Measurements from ENCODE around the gene DOLPP1.

Gene DOLPP1

DNA sequence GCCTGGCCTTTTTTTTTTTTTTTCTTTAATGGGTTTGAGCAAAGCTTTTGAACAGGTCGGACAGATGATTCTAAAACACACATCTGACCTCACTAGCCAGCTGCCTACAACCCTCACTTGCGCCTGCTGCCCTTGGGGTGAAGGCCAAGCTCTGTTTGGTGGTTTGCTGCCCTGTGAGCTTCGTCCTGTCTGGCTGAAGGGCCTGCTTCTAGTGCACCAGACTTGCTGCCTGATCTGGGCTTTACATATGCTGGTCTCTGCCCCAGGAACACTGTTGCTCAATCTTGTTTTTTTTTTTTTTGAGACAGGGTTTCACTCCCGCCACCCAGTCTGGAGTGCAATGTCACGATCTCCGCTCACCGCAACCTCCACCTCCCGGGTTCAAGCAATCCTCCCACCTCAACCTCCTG lies 16.4 kb upstream of the DOLPP1 start:
- no peak for DNase-seq (ENCODE audit: low read depth in 2 of 3, low spot score in 1 of 3)

- DNase-seq (ENCODE audit: low read depth in 2 of 3, low spot score in 1 of 3) = no peak
Observed at GRCh38 chr9:129068110-129068509, 12.8 kb upstream of the DOLPP1 start.

DNA sequence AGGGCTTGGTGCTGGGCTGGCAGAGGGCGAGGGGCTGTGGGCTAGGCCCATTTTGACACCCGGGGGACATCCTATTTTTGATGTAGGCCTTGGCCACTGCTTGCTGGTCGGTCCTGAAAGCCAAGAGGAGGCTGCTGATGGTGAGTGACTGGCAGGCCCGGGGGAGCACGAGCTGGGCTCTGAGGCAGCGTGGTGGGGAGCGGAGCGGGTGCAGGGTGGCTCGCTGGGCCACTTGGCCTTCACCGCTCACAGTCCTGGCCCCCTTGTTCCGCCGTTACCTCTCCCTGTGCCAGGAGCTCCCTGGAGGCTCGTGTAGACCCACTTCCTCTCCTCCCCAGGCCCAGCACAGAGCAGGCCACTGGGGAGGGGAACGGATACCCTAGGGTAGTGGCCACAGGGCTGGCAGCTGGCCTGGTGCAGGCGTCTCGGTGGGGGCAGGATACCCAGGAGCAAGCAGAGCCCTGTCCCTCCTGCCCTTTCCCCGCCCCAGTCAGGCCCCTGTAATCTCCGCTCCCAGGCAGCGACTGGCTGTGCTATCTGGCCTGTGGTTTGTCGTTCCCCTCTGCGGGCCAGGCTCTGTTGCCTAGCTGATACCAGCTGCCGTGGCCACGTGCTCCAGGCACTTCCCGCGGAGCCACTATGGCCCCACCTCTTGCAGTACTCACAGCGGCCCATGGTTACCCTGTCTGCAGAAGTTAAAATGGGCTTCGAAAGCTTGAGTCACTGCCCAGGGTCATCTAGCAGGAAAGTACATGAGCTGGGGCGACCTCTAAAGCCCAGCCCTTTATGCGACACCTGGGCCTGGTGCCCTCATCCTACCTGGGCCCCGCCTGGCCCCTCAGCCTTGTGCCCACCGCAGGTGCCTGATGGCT lies 11.7 kb upstream of the DOLPP1 start:
- peak; percentile 15 to 39 (median 29) for DNase-seq (ENCODE audit: low read depth in 2 of 3, low spot score in 1 of 3)

DNA sequence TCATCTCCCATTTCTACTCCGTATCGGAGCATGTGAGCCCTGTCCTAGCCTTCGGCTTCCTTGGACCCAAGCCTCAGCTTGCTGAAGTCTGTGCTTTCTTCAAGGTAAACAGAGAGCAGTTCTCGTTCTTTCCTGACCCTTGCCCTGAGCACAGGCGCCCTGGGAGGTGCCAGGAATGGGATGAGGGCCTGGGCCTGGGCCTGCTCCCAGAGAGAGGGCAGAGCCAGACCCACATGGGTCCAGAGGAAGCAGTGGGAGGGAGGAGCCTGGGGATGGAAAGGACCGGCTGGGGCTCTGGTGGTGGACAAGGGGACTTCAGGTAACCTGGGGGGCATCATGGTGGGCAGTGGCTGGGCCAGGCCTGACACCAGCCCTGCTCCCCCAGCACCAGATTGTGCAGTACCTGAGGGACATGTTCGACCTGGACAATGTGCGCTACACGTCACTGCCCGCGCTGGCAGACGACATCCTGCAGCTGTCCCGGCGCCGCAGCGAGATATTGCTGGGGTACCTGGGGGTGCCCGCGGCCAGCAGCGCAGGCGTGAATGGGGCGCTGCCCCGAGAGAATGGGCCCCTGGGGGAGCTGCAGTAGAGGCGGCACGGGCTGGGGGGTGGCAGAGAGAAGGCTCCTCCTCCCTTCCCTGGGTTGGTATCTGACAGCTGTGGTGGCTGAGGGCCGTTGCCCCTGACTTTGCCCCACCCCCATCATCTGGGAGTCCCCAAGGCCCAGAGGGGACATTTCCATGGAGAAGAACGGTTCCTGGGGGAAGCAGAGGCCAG lies 10.9 kb upstream of the DOLPP1 start:
- DNase-seq (ENCODE audit: low read depth in 2 of 3, low spot score in 1 of 3) = no peak

DNA sequence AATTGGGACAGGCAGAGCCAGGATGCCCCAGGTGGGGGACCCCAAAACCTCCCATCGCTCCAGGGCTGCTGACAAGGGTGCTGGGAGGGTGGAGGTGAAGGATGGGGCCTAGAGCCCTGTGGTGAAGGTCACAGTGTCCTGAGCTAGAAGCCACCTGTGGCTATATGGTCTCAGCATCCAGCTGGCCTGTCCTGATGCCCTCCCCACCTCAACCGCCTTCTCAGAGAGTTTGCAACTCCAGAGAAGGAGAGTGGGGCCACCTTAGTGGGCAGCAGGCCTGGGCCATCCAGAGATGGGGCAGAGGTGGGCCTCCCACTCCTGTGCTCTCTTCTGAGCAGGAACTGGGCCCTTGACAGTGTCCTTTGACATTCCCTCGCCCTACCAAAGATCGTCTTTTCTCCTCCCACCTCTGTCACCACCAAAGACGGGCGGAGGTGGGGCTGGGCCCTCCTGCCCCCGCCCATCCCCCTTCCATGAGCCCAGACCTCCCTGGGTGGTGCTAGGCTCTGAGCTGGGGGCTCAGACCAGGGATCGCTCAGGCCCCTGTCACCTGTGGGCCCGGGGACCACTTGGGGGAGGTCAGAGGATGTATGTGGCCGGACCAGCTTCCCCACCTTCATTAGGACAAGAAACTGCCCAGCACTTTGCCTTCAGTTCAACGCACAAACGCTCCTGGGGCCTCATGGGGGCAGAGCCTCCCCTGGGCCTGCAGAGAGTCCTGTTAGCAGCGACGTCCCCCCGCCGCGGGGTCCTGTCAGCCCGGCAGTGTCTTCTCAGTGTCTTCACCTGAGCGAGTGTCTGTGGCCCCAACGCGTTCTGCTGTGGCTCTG lies 10.0 kb upstream of the DOLPP1 start:
- no peak for DNase-seq (ENCODE audit: low read depth in 2 of 3, low spot score in 1 of 3)

DNA sequence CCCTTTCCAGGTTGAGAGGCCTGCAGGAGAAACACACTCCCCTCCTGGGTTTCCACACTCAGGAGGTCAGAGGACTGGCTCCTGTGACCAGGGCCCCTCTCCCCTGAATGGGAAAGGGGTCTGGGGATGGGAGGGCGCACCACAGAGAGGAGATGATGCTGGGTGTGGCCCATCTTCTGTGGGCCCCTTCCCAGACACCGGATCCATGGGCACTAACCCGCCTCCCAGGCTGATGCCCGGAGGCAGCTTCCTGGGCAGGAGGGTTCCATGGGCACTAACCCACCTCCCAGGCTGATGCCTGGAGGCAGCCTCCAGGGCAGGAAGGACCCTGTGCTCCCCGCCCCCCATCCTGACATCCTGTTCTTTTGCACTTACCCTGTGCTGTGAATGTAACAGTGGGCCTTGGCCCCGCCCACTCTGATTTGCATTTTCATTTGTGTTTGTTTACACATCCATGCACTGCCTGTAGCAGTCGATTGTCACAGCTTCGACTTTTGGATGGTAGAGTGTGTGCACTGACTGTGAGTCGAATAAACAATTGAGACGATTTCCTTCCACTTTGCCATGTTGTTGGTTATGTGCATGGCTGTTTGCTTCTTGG lies 9.3 kb upstream of the DOLPP1 start:
- DNase-seq (ENCODE audit: low read depth in 2 of 3, low spot score in 1 of 3) = no peak

DNA sequence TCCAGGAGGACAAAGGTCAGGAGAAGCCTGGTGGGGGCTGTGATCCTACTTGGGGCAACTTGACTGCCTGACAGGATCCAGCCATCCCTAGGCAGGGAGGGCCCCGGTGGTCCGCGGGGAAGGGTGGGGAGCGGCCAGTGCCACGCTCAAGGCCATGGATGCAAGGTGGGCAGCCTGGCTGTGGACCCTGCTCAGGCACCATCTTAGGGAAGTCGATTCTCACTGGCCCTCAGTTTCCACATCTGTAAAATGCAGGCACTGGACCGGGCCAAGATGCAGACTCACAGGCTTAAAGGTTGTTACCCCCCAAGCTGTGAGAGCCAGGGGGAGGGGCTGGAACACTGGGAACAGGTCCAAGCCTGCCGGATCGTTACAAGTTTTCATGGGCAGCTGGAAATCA lies 8.7 kb upstream of the DOLPP1 start:
- DNase-seq (ENCODE audit: low read depth in 2 of 3, low spot score in 1 of 3) = no peak

GRCh38 chr9:129073404-129073803 lies 7.5 kb upstream of the DOLPP1 start:
- no peak for DNase-seq (ENCODE audit: low read depth in 2 of 3, low spot score in 1 of 3)

DNA sequence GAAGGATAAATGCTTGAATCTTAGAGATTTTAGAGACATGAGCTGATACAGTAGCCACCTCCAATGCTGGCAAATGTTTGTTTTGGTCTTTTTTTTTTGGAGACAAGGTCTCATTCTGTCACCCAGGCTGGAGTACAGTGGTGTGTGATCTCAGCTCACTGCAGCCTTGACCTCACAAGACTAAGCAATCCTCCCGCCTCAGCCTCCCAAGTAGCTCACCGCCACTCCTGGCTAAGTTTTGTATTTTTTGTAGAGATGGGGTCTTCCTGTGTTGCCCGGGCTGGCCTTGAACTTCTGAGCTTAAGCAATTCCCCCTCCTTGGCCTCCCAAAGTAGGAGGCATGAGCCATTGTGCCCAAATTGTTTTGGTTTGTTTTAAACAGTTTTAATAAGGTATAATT lies 6.8 kb upstream of the DOLPP1 start:
- DNase-seq (ENCODE audit: low read depth in 2 of 3, low spot score in 1 of 3) = no peak

DNA sequence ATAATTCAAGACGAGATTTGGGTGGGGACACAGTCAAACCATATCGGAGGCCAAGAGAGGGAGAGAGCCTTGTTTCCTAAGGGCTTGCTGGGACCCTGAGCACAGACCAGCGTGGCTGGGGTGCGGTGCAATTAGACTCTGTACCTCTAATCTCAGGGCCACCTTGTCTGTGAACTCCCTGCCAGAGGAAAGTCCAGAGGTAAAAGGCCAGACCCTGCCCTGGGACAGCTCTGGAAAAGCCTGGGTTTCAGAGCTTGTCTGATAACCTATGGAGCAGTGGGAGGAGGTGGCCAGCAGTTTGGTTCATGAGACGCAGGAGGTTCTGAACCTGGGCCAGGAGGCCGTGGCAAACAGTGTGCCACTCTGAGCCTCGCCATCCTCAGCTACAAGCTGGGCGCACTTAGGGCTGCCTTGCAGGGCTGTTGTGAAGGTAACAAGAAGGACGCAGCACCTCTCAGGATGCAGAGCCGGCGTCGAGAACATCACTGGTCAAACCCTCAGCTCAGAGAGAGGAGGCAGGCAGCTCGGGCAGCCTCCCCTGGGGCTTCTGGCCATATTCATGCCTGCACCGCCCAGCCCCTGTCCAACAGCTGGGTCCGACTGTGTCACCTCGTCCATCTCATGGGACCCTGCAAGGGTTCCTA lies 4.8 kb upstream of the DOLPP1 start:
- DNase-seq (ENCODE audit: low read depth in 2 of 3, low spot score in 1 of 3) = no peak

DNA sequence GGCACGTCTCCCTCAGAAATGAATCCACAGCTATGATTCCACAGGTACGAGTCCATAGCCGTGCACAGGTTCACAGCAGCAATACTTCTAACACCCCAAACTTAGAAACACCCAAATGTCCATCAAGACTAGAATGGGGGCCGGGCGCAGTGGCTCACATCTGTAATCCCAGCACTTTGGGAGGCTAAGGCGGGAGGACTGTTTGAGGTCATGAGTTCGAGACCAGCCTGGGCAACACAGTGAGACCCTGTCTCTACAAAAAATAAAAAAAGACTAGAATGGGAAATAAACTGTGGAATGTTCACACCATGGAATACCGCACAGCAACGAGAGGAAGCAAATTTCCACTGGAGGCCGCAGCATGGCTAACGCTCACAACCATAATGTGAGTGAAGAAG lies 4.3 kb upstream of the DOLPP1 start:
- no peak for DNase-seq (ENCODE audit: low read depth in 2 of 3, low spot score in 1 of 3)

DNA sequence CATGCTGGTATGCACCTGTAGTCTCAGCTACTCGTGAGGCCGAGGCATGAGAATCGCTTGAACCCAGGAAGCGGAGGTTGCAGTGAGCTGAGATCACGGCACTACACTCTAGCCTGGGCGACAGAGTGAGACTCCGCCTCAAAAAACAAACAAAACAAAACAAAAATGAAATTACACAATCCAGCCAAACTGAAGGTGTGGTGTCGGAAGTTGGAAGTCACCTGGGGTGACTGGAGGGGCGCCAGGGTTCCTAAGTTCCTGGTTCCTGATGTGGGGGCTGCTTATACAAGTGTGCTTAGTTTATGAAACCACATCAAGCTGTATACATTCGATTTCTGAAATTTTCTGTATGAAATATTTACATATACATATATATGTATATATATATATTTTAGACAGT lies 3.7 kb upstream of the DOLPP1 start:
- DNase-seq (ENCODE audit: low read depth in 2 of 3, low spot score in 1 of 3) = no peak

GRCh38 chr9:129078691-129079503 lies 2.0 kb upstream of the DOLPP1 start:
- DNase-seq (ENCODE audit: low read depth in 2 of 3, low spot score in 1 of 3) = no peak

DNA sequence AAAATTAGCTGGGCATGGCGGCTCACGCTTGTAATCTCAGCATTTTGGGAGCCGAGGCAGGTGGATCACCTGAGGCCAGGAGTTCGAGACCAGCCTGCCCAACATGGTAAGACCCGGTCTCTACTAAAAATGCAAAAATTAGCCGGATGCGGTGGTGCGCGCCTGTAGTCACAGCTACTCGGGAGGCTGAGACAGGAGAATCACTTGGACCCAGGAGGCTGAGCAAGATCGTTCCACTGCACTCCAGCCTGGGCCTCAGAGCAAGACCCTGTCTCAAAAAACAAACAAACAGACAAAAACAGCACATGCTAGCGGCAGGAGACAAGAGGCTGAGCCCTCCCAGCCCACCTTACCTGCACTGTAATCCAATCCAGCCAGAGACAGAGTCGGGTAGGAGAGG lies 1.1 kb upstream of the DOLPP1 start:
- DNase-seq (ENCODE audit: low read depth in 2 of 3, low spot score in 1 of 3) = no peak

DNA sequence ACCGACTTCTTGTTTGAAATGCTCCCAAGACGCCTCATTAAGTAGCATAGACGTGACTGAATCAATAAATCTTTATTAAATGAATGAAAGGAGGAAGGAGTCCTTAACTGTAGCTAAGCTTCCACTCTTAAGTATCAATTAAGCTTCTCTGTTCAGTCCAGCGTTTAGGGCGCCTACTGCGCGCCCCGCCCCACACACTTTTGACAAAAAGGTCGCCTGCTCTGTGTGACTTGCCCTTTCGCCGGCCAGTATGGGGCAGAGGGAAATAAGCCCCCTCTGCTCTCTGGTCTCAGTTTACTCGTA lies 662 bp upstream of the DOLPP1 start:
- no peak for DNase-seq (ENCODE audit: low read depth in 2 of 3, low spot score in 1 of 3)

- peak in 1 of 3 donors; percentile 11 for DNase-seq (ENCODE audit: low read depth in 2 of 3, low spot score in 1 of 3)
Observed at GRCh38 chr9:129081388-129081904, 535 bp downstream of the DOLPP1 start.

DNA sequence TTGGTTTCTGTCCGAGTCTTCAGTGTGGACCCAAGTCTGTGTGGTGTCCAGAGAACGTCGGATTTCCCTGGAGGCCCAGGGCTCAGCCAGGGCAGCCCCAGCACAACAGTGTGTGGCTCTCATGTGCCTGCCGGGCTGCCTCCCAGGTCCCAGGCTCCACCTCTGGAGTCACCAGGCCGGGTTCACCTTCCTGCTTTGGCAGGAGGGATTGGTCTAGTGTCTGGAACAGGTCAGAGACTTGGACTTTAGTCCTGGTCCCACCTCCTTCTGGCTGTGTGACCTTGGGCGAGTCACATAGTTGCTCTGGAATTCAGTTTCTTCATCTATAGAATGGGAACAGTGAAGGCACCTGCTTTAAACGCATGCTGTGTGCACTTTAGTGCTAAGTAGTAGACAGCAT lies 3.2 kb downstream of the DOLPP1 start:
- DNase-seq (ENCODE audit: low read depth in 2 of 3, low spot score in 1 of 3) = no peak

DNA sequence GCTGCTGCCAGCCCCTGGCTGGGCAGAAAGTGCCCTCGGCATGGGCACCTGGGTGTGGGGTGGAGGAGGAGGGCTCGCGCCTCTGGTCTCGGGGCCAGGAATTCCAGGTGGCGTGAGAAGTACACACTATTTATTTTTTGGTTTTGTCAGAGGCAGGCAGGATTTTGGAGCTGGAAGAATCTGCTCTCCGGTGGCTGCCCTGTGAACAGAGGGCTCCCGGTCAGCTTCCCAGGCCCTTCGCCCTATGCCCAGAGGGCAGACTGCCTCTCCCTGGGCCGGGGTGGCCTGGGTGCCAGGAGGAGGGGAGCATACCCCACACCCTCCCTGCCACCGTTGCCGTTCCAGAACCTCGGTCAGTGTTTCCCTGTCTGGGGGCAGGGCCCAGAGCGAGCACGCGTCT lies 8.3 kb downstream of the DOLPP1 start:
- no peak for DNase-seq (ENCODE audit: low read depth in 2 of 3, low spot score in 1 of 3)

DNA sequence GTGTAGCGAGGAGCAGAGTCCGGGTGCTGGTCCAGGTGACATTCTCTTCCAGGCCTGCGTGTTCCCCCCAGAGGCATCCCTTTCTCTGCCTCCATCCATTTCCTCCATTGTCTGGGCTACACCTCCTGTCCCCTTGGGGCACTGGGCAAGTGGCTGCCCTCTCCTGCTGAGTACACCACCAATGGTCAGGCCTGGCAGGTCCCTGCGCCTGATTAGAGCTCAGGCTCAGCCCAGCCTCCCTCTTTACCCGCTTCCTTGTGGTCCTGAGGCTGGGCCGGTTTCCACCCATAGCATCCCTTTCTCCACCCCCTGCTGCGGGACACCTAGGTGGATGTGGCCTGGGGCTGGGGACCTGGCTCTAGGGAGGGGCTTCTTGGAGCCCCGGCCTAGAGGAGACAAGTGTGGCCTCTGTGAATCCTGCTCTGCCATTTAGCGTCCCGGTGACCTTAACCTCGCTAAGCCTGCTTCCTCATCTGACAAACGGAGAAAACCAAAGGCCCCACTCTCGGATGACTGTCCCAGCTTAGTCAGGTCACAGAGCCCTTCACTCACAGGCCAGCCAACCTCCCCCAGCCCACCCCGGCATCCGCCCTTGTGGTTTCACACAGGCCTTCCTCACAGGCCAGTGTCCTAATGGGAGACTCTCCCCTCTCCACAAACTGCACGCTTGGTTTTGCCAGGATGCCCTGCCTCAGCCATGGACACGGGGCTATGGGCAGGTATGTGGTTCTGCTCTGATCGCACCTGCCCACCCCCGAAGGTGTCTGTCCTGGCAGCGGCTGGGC lies 12.9 kb downstream of the DOLPP1 start:
- no peak for DNase-seq (ENCODE audit: low read depth in 2 of 3, low spot score in 1 of 3)

Measured in stimulated activated CD4-positive, alpha-beta T cell treated with anti-CD3 and anti-CD28 coated beads, Interleukin-12 subunit alpha, Interleukin-12 subunit beta, amount 100 ng/mL, for 48 hours (primary cell).